Fibroblast of lung (primary cell): ENCODE measurements around the gene TC2N. TPM values are rescaled to one million over a fixed set of nuclear protein-coding genes. Genes with fewer than 3 reads are reported as not detected.

ENCODE experiments used
- DNase-seq, 2 donors: peaks; one replicate each; pipeline versions ENCODE4 v3.0.0 to v3.0.0-alpha.2; 2010; ENCODE audit warnings: low read depth in 2 of 2
- H2AFZ ChIP-seq: 2 replicates; pipeline ENCODE4 v1.5.1; 2012; ENCODE audit warnings: low read length, control low read depth, inconsistent platforms
- H3K27ac ChIP-seq: 2 replicates; pipeline ENCODE4 v1.5.1; 2011; ENCODE audit warnings: low read length, control low read depth; ENCODE audit not compliant: insufficient read depth
- H3K27me3 ChIP-seq: 2 replicates; pipeline ENCODE4 v1.5.1; 2011; ENCODE audit warnings: mild to moderate bottlenecking, low read length; ENCODE audit not compliant: control insufficient read depth, insufficient read depth
- H3K36me3 ChIP-seq: 2 replicates; pipeline ENCODE4 v1.5.1; 2011; ENCODE audit warnings: low read length; ENCODE audit not compliant: control insufficient read depth, insufficient read depth
- H3K4me1 ChIP-seq: 2 replicates; pipeline ENCODE4 v1.5.1; 2011; ENCODE audit warnings: low read length; ENCODE audit not compliant: control insufficient read depth, insufficient read depth; ENCODE audit errors: extremely low read depth
- H3K4me2 ChIP-seq: 2 replicates; pipeline ENCODE4 v1.5.1; 2011; ENCODE audit warnings: low read length, control low read depth; ENCODE audit not compliant: insufficient read depth; ENCODE audit errors: extremely low read depth
- H3K4me3 ChIP-seq, 4 experiments: fragments of 200-600 bp in 1 of 4; sonication (generic) in 1 of 4; replicated peaks in 1 of 4; 2 replicates each; pipeline ENCODE4 v1.5.1; 2011 to 2016; ENCODE audit warnings: low read length in 4 of 4, low read depth in 3 of 4, mild to moderate bottlenecking in 3 of 4, control low read depth in 2 of 4, inconsistent platforms in 1 of 4, mixed read lengths in 1 of 4; ENCODE audit not compliant: insufficient read depth in 1 of 4; ENCODE audit errors: control extremely low read depth in 1 of 4
- H3K79me2 ChIP-seq: 2 replicates; pipeline ENCODE4 v1.5.1; 2012; ENCODE audit warnings: mild to moderate bottlenecking, low read length, inconsistent platforms; ENCODE audit not compliant: control insufficient read depth, insufficient read depth
- H3K9ac ChIP-seq: 2 replicates; pipeline ENCODE4 v1.5.1; 2011; ENCODE audit warnings: mild to moderate bottlenecking, low read length, control low read depth; ENCODE audit not compliant: insufficient read depth
- H3K9me3 ChIP-seq: 2 replicates; pipeline ENCODE4 v1.5.1; 2012; ENCODE audit warnings: low read depth, low read length; ENCODE audit not compliant: control insufficient read depth, insufficient read depth
- H4K20me1 ChIP-seq: 2 replicates; pipeline ENCODE4 v1.5.1; 2011; ENCODE audit warnings: low read length; ENCODE audit not compliant: control insufficient read depth, insufficient read depth; ENCODE audit errors: extremely low read depth
- CTCF ChIP-seq, 2 donors: IDR thresholded peaks in 1 of 2; conservative IDR thresholded peaks in 1 of 2; 1 replicate in 1 of 2; 2 replicates in 1 of 2; pipeline ENCODE4 v1.5.1; 2011 to 2012; ENCODE audit warnings: low read length in 2 of 2, control low read depth in 1 of 2, inconsistent platforms in 1 of 2, low read depth in 1 of 2, mild to moderate bottlenecking in 1 of 2
- EZH2 ChIP-seq: IDR thresholded peaks from 2 replicates; pipeline ENCODE4 v1.5.1; 2012; ENCODE audit warnings: low read length, control low read depth, mild to moderate bottlenecking; ENCODE audit errors: missing control alignments
- polyA plus RNA-seq, 2 donors: library from polyadenylated mRNA; depleted of rRNA in 1 of 2; stranded (reverse) in 1 of 2; unstranded in 1 of 2; fragments of >200 nt; gene quantifications; 2 replicates each; pipeline ENCODE4 v1.2.1, GENCODE V29; 2011 to 2012; ENCODE audit warnings: missing spikeins in 1 of 2
- total RNA-seq: library from RNA; depleted of rRNA; stranded (reverse); fragments of >200 nt; gene quantifications from 2 replicates; pipeline ENCODE4 v1.2.1, GENCODE V29; 2014

TC2N gene
- total and polyA plus RNA-seq, 2 donors (not counting 1 experiment from before 2014, with no cell fraction given), result 0.19 to 0.83 TPM

GRCh38 chr14:91896419-91896818 is 29.1 kb upstream of the TC2N start:
- TF ChIP-seq EZH2 (no peak), CTCF (conservative IDR thresholded peaks at IDR 0.05 in 1 of 2, IDR thresholded peaks at IDR 0.05 in 1 of 2; ENCODE audit: low read depth in 1 of 2, low read length in 2 of 2) (no peak)
- Histone ChIP-seq H3K4me3 (no peak overlapping the region), H3K27me3 (no peaks in the 10 kb centered on the region), H3K4me1 (no peaks in the 10 kb centered on the region), H3K4me2 (no peak overlapping the region), H3K27ac (no peak overlapping the region), H3K9ac (no peak overlapping the region), H3K36me3 (no peaks in the 10 kb centered on the region), H3K79me2 (no peaks in the 10 kb centered on the region), H2AFZ (no peak overlapping the region), H4K20me1 (no peaks in the 10 kb centered on the region), H3K9me3 (no peaks in the 10 kb centered on the region)
- DNase-seq, result no peak

GRCh38 chr14:91893669-91894068 is 26.3 kb upstream of the TC2N start:
- no peaks in the 10 kb centered on the region for H3K27me3 ChIP-seq
- no peak overlapping the region for H3K9ac ChIP-seq
- no peak overlapping the region for H3K27ac ChIP-seq
- H3K36me3 ChIP-seq, result peaks cover 2% of the 10 kb centered on the region
- no peak overlapping the region for H2AFZ ChIP-seq
- H3K79me2 ChIP-seq, result no peaks in the 10 kb centered on the region
- DNase-seq, result peak in 1 of 2 donors; percentile 14
- no peak overlapping the region for H3K4me3 ChIP-seq
- H3K4me1 ChIP-seq, result no peaks in the 10 kb centered on the region
- TF ChIP-seq EZH2 (no peak), CTCF (conservative IDR thresholded peaks at IDR 0.05 in 1 of 2, IDR thresholded peaks at IDR 0.05 in 1 of 2; ENCODE audit: low read depth in 1 of 2, low read length in 2 of 2) (no peak)
- H3K4me2 ChIP-seq, result no peak overlapping the region
- no peaks in the 10 kb centered on the region for H3K9me3 ChIP-seq
- no peaks in the 10 kb centered on the region for H4K20me1 ChIP-seq

GRCh38 chr14:91893007-91893406 is 25.7 kb upstream of the TC2N start:
- DNase-seq, result no peak
- H3K4me2 ChIP-seq, result no peak overlapping the region
- no peaks in the 10 kb centered on the region for H3K4me1 ChIP-seq
- H3K27me3 ChIP-seq, result no peaks in the 10 kb centered on the region
- H2AFZ ChIP-seq, result no peak overlapping the region
- H3K27ac ChIP-seq, result no peak overlapping the region
- peaks cover 2% of the 10 kb centered on the region for H3K36me3 ChIP-seq
- no peaks in the 10 kb centered on the region for H3K9me3 ChIP-seq
- no peak for TF ChIP-seq EZH2
- peak; percentile 18 to 57 for TF ChIP-seq CTCF (conservative IDR thresholded peaks at IDR 0.05 in 1 of 2, IDR thresholded peaks at IDR 0.05 in 1 of 2; ENCODE audit: low read depth in 1 of 2, low read length in 2 of 2)
- no peaks in the 10 kb centered on the region for H4K20me1 ChIP-seq
- H3K79me2 ChIP-seq, result no peaks in the 10 kb centered on the region
- H3K9ac ChIP-seq, result no peak overlapping the region
- H3K4me3 ChIP-seq, result no peak overlapping the region
